GM12878 (cell line): ENCODE data around the gene PLAAT5. TPM values are rescaled to one million over a fixed set of nuclear protein-coding genes. Genes with fewer than 3 reads are reported as not detected.

ENCODE experiments used
- ATAC-seq: fragments of 200-7000 bp; cut with Tn5 transposase; 3 replicates; pipeline ENCODE4 v1.9.1; 2020; ENCODE audit warnings: mild to moderate bottlenecking, moderate library complexity
- BruUV-seq: library from RNA; stranded (reverse); fragments of 400-500 nt; replicated peaks from 2 replicates; lab custom pipeline; 2021; lab: Mats Ljungman, UMichigan
- CTCF ChIA-PET: fragments of 300-600 bp; sonication (Branson Sonifier 250); formaldehyde crosslinking; extraction: SDS; loops from one replicate; lab custom pipeline; 2021; ENCODE audit warnings: inconsistent platforms; lab: Yijun Ruan, JAX
- POLR2A ChIA-PET: fragments of 350-600 bp; formaldehyde crosslinking; extraction: SDS; loops from one replicate; lab custom pipeline; 2021; ENCODE audit warnings: inconsistent platforms; lab: Charles Lee
- RAD21 ChIA-PET: fragments of 300-600 bp; sonication (Branson Sonifier 250); formaldehyde crosslinking; loops from one replicate; lab custom pipeline; 2023; ENCODE audit warnings: antibody characterized with exemption; ENCODE audit not compliant: unreplicated experiment; lab: Charles Lee
- SMC1A ChIA-PET: fragments of 300-600 bp; sonication (Branson Sonifier 250); formaldehyde crosslinking; loops from one replicate; lab custom pipeline; 2023; ENCODE audit not compliant: unreplicated experiment, uncharacterized antibody; lab: Charles Lee
- DNase-seq: peaks from one replicate; pipeline ENCODE4 v3.0.0-alpha.2; 2011; ENCODE audit warnings: low read depth, low spot score
- FAIRE-seq: peaks from 3 replicates; lab custom pipeline; 2011; peaks lifted over from hg19 to GRCh38; lab: Jason Lieb, UNC
- H2AFZ ChIP-seq: 2 replicates; pipeline ENCODE4 v1.6.0; 2011; ENCODE audit warnings: low read depth, low read length, control low read depth; ENCODE audit not compliant: control insufficient read depth
- H3K27ac ChIP-seq: 2 replicates; pipeline ENCODE4 v1.5.1; 2011; ENCODE audit warnings: control low read depth; ENCODE audit not compliant: control insufficient read depth, insufficient read depth
- H3K27me3 ChIP-seq, 2 experiments: replicated peaks in 1 of 2; 2 replicates each; pipeline versions ENCODE4 v1.6.0 to v1.6.1; 2011; ENCODE audit warnings: low read length in 1 of 2; ENCODE audit not compliant: control insufficient read depth in 2 of 2, insufficient read depth in 2 of 2
- H3K36me3 ChIP-seq, 2 experiments: 2 replicates each; pipeline ENCODE4 v1.5.1; 2011; ENCODE audit warnings: low read length in 1 of 2; ENCODE audit not compliant: control insufficient read depth in 2 of 2, insufficient read depth in 2 of 2
- H3K4me1 ChIP-seq: 2 replicates; pipeline ENCODE4 v1.6.1; 2011; ENCODE audit warnings: mild to moderate bottlenecking, low read length, moderate library complexity, mixed read lengths; ENCODE audit not compliant: control insufficient read depth, insufficient read depth
- H3K4me2 ChIP-seq: 2 replicates; pipeline ENCODE4 v1.6.0; 2011; ENCODE audit warnings: control low read depth; ENCODE audit not compliant: control insufficient read depth, insufficient read depth
- H3K4me3 ChIP-seq: fragments of 200-600 bp; sonication (generic); 2 replicates; pipeline ENCODE4 v1.5.1; 2016
- H3K79me2 ChIP-seq: 2 replicates; pipeline ENCODE4 v1.6.0; 2011; ENCODE audit warnings: low read length; ENCODE audit not compliant: control insufficient read depth, insufficient read depth
- H3K9ac ChIP-seq: 2 replicates; pipeline ENCODE4 v1.8.0; 2011; ENCODE audit warnings: low read length, control low read depth, mixed read lengths; ENCODE audit not compliant: control insufficient read depth, insufficient read depth
- H3K9me3 ChIP-seq: replicated peaks from 3 replicates; pipeline ENCODE4 v1.5.1; 2011; ENCODE audit warnings: mild to moderate bottlenecking, low read length; ENCODE audit not compliant: control insufficient read depth, insufficient read depth
- H4K20me1 ChIP-seq: 2 replicates; pipeline ENCODE4 v1.6.0; 2011; ENCODE audit not compliant: control insufficient read depth, insufficient read depth
- CHD4 ChIP-seq: fragments of 200-600 bp; sonication (generic); IDR thresholded peaks from 2 replicates; pipeline ENCODE4 v1.6.1; 2016; ENCODE audit warnings: mild to moderate bottlenecking
- EED ChIP-seq: sonication (generic); IDR thresholded peaks from 2 replicates; pipeline ENCODE4 v1.6.1; 2016; ENCODE audit warnings: antibody characterized with exemption, low read depth
- ETV6 ChIP-seq, 2 experiments: fragments of 450-650 bp in 1 of 2; IDR thresholded peaks in 1 of 2; conservative IDR thresholded peaks in 1 of 2; 2 replicates each; pipeline ENCODE4 v1.6.1; 2014; ENCODE audit warnings: antibody characterized with exemption in 1 of 2, borderline replicate concordance in 1 of 2, low read depth in 1 of 2, mild to moderate bottlenecking in 1 of 2, moderate library complexity in 1 of 2
- IKZF2 ChIP-seq, 2 experiments: fragments of 450-650 bp; IDR thresholded peaks; 2 replicates each; pipeline ENCODE4 v1.6.1; 2017; ENCODE audit warnings: mild to moderate bottlenecking in 2 of 2, moderate library complexity in 2 of 2
- MEF2A ChIP-seq: IDR thresholded peaks from 2 replicates; pipeline ENCODE4 v1.6.1; 2011; ENCODE audit warnings: low read depth, mild to moderate bottlenecking, low read length, moderate library complexity; ENCODE audit not compliant: insufficient read depth
- NFXL1 ChIP-seq: fragments of 450-650 bp; IDR thresholded peaks from 2 replicates; pipeline ENCODE4 v1.6.1; 2017; ENCODE audit warnings: antibody characterized with exemption, mild to moderate bottlenecking, borderline replicate concordance
- NR2F1 ChIP-seq: fragments of 450-650 bp; conservative IDR thresholded peaks from 2 replicates; pipeline ENCODE4 v1.6.1; 2017; ENCODE audit warnings: mild to moderate bottlenecking
- SMARCA5 ChIP-seq: fragments of 450-650 bp; IDR thresholded peaks from 2 replicates; pipeline ENCODE4 v1.6.1; 2017; ENCODE audit warnings: mild to moderate bottlenecking
- SPI1 ChIP-seq: IDR thresholded peaks from 2 replicates; pipeline ENCODE4 v1.6.1; 2011; ENCODE audit warnings: low read depth, mild to moderate bottlenecking, low read length, moderate library complexity, borderline replicate concordance; ENCODE audit not compliant: insufficient read depth
- SRF ChIP-seq, 2 experiments: IDR thresholded peaks; 2 replicates each; pipeline ENCODE4 v1.6.1; 2011; ENCODE audit warnings: low read depth in 2 of 2, low read length in 2 of 2, mild to moderate bottlenecking in 1 of 2, moderate library complexity in 1 of 2
- ZBTB4 ChIP-seq: fragments of 450-650 bp; formaldehyde crosslinking; IDR thresholded peaks from 2 replicates; pipeline ENCODE4 v1.4.0; 2022; ENCODE audit warnings: mild to moderate bottlenecking, moderate library complexity
- WGBS: methylation state at CpG from one replicate; pipeline ENCODE4 v1.1.6; 2016; ENCODE audit warnings: low lambda C conversion rate; ENCODE audit not compliant: insufficient replicate concordance, insufficient coverage; ENCODE audit errors: missing lambda C conversion rate; 5-methylcytosine and 5-hydroxymethylcytosine counted together
- in situ Hi-C: fragments of 300-500 bp; cut with MboI; formaldehyde crosslinking; loops from 9 replicates; pipeline ENCODE4 v1.14.3; 2018; ENCODE audit warnings: mixed read lengths
- intact Hi-C: fragments of 100-400 bp; cut with micrococcal nuclease; formaldehyde crosslinking; loops from one replicate; pipeline ENCODE4 v1.14.2; 2022; ENCODE audit not compliant: unreplicated experiment
- polyA plus RNA-seq, 11 experiments: library from polyadenylated mRNA; depleted of rRNA in 4 of 11; unstranded in 6 of 11; stranded (reverse) in 5 of 11; fragments of >200 nt; fragmentation: Nextera tagmentation in 4 of 11; fragmentation: Illumina TruSeq in 1 of 11; extraction: Ambion mirVana in 4 of 11; extraction: Trizol in 1 of 11; gene quantifications; 1 replicate in 1 of 11; 2 replicates in 10 of 11; pipeline versions ENCODE4 v1.2.1 to v1.2.3, GENCODE V29; 2011 to 2016; ENCODE audit warnings: inconsistent platforms in 2 of 11, missing spikeins in 2 of 11, low read depth in 1 of 11
- total RNA-seq, 4 experiments: library from RNA; depleted of rRNA in 3 of 4; stranded (reverse); fragments of >200 nt in 3 of 4; fragmentation: Illumina TruSeq in 1 of 4; extraction: Trizol in 1 of 4; gene quantifications; 2 replicates each; pipeline versions ENCODE4 v1.2.1 to v1.2.3, GENCODE V29; 2013 to 2021
- TF ChIP-seq, protein P1 (sequence below): fragments of 450-650 bp; formaldehyde crosslinking; IDR thresholded peaks from 2 replicates; pipeline ENCODE4 v1.5.0; 2022; ENCODE audit warnings: mild to moderate bottlenecking, missing genetic modification characterization
- TF ChIP-seq, protein P2 (sequence below): IDR thresholded peaks from 2 replicates; pipeline ENCODE4 v1.6.1; 2011; ENCODE audit warnings: borderline replicate concordance, low read depth, mild to moderate bottlenecking, moderate library complexity, low read length; ENCODE audit not compliant: insufficient read depth, poor library complexity, severe bottlenecking

PLAAT5 gene
- total and polyA plus RNA-seq, 10 of the 15 experiments (the other 5 are each of a cell fraction or from before 2014, with no cell fraction given) = not detected

DNA sequence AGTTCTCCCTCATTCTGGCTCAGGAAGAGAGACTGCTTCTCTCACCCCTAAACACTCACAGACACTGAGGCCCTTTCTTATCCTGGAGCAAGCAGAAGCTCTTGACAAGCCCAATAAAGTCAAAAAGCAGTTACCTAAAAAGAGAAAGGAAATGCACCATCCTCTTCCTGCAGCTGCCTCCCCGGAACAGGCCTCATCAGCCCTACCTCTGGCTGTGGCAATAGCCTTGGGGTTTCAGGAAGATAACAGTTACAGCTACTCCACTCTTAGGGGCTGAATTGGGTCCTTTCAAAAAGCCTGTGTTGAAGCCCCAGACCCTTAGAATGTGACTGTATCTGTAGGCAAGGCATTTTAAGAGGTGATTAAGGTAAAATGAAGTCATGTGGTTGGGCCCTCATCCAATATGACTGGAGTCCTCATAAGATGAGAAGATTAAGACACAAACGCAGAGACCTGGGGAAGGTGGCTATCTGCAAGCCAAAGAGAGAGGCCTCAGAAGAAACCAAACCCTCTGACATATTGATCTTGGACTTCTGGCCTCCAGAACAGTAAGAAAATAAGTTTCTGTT lies 11.4 kb upstream of the PLAAT5 start (continued):
- TF ChIP-seq, protein P1, sequence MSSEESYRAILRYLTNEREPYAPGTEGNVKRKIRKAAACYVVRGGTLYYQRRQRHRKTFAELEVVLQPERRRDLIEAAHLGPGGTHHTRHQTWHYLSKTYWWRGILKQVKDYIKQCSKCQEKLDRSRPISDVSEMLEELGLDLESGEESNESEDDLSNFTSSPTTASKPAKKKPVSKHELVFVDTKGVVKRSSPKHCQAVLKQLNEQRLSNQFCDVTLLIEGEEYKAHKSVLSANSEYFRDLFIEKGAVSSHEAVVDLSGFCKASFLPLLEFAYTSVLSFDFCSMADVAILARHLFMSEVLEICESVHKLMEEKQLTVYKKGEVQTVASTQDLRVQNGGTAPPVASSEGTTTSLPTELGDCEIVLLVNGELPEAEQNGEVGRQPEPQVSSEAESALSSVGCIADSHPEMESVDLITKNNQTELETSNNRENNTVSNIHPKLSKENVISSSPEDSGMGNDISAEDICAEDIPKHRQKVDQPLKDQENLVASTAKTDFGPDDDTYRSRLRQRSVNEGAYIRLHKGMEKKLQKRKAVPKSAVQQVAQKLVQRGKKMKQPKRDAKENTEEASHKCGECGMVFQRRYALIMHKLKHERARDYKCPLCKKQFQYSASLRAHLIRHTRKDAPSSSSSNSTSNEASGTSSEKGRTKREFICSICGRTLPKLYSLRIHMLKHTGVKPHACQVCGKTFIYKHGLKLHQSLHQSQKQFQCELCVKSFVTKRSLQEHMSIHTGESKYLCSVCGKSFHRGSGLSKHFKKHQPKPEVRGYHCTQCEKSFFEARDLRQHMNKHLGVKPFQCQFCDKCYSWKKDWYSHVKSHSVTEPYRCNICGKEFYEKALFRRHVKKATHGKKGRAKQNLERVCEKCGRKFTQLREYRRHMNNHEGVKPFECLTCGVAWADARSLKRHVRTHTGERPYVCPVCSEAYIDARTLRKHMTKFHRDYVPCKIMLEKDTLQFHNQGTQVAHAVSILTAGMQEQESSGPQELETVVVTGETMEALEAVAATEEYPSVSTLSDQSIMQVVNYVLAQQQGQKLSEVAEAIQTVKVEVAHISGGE (CRISPR knock-in tag) = no peak
- TF ChIP-seq NR2F1 (no peak), CHD4 (no peak), SMARCA5 (no peak), EED (no peak), MEF2A (no peak)
- TF ChIP-seq, protein P2, sequence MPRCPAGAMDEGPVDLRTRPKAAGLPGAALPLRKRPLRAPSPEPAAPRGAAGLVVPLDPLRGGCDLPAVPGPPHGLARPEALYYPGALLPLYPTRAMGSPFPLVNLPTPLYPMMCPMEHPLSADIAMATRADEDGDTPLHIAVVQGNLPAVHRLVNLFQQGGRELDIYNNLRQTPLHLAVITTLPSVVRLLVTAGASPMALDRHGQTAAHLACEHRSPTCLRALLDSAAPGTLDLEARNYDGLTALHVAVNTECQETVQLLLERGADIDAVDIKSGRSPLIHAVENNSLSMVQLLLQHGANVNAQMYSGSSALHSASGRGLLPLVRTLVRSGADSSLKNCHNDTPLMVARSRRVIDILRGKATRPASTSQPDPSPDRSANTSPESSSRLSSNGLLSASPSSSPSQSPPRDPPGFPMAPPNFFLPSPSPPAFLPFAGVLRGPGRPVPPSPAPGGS = no peak

DNA sequence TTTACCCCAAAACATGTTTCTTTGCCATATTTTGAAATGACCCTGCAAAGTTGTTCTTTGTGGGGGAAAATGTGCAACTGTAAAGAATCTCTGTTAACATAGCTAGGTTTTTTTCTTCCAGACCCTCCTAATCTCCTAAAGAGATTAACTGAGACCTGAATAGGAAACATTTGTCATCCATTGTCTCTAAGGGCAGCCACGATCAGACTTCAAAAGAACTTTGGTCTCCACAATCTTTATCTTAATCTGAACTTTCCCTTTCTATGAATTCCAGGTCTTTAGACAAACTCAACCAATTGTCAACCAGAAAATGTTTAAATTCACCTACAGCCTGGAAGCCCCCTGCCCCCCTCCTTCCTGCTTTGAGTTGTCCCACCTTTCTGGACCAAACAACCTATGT lies 10.3 kb upstream of the PLAAT5 start:
- no peak for TF ChIP-seq ZBTB4 (CRISPR knock-in tag)
- TF ChIP-seq IKZF2 (IDR thresholded peaks at IDR 0.05) = no peak
- TF ChIP-seq ETV6 (conservative IDR thresholded peaks at IDR 0.05 in 1 of 2, IDR thresholded peaks at IDR 0.05 in 1 of 2; ENCODE audit: borderline replicate concordance in 1 of 2, low read depth in 1 of 2) = no peak
- no peak for TF ChIP-seq SPI1
- TF ChIP-seq SRF (IDR thresholded peaks at IDR 0.05; ENCODE audit: low read depth in 2 of 2, low read length in 2 of 2) = no peak
- TF ChIP-seq NFXL1 = no peak
- ChIA-PET CTCF (no interaction called here), SMC1A (no interaction called here), POLR2A (no interaction called here), RAD21 (no interaction called here)
- no peak for FAIRE-seq
- 0% methylated on average over 1 of the region's 1 CpG for WGBS
- H3K36me3 ChIP-seq = no peaks in the 10 kb centered on the region
- no peak overlapping the region for H3K9ac ChIP-seq
- no peaks in the 10 kb centered on the region for H4K20me1 ChIP-seq
- H3K27me3 ChIP-seq = no peaks in the 10 kb centered on the region
- intact Hi-C loops = no loop called here
- H2AFZ ChIP-seq = no peak overlapping the region
- no peak for ATAC-seq
- H3K4me3 ChIP-seq = no peak overlapping the region
- H3K27ac ChIP-seq = no peak overlapping the region
- H3K4me2 ChIP-seq = no peak overlapping the region
- no peaks in the 10 kb centered on the region for H3K79me2 ChIP-seq
- in situ Hi-C loops = no loop called here
- peaks cover 3% of the 10 kb centered on the region; the same call in 2 of the 3 replicates for H3K9me3 ChIP-seq
- H3K4me1 ChIP-seq = peaks cover 5% of the 10 kb centered on the region; the same call in 1 of the 2 replicates
- DNase-seq = no peak
- BruUV-seq = no TSS peak
